Sigmoid colon (tissue), 4 donors: ENCODE data around the gene ZNF282.

Source experiments
- CTCF ChIP-seq, 4 experiments: fragments of 450-650 bp in 3 of 4; fragments of 200-600 bp in 1 of 4; IDR thresholded peaks; one replicate each; pipeline ENCODE4 v1.5.1; 2016 to 2019; ENCODE audit warnings: antibody characterized with exemption in 4 of 4, mild to moderate bottlenecking in 3 of 4, moderate library complexity in 2 of 4
- EP300 ChIP-seq, 4 donors: sonication (generic); formaldehyde crosslinking; IDR thresholded peaks; one replicate each; pipeline ENCODE4 v1.6.1; 2017; ENCODE audit warnings: antibody characterized with exemption in 4 of 4
- POLR2A ChIP-seq, 2 donors: fragments of 450-650 bp; IDR thresholded peaks; one replicate each; pipeline ENCODE4 v1.6.1; 2016; ENCODE audit warnings: antibody characterized with exemption in 2 of 2, mild to moderate bottlenecking in 2 of 2, moderate library complexity in 2 of 2

DNA sequence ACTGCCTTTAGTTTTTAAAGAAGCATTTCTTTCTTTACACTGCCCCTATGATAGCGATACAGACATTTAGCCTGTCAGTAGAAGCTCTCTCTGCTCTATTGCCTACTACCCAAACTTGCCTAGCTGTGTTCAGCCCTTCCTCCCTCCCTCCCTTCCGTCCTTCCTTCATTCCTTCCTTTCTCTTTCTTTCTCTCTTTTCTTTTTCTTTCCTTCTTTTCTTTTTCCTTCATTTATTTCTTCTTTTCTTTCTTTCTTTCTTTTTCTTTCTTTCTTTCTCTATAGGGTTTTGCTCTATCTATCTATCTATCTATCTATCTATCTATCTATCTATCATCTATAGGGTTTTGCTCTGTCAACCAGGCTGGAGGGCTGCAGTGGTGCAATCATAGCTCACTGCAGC, 37.0 kb downstream of the ZNF282 start:
- TF ChIP-seq POLR2A (IDR thresholded peaks at IDR 0.05) (no peak), CTCF (IDR thresholded peaks at IDR 0.05) (no peak), EP300 (IDR thresholded peaks at IDR 0.05) (no peak)
